Body of pancreas (tissue), 4 donors: ENCODE data around the gene PDE1A. TPM values are rescaled to one million over a fixed set of nuclear protein-coding genes. Genes with fewer than 3 reads are reported as not detected.

Source experiments
- ATAC-seq: fragments of 150-250 bp; one replicate; pipeline ENCODE4 v1.9.1; 2016
- DNase-seq, 4 donors: peaks; one replicate each; pipeline ENCODE4 v3.0.0-alpha.2; 2019
- H3K27ac ChIP-seq, 4 donors: fragments of 200-600 bp; sonication (generic); 1 replicate in 3 of 4; 2 replicates in 1 of 4; pipeline versions ENCODE4 v1.5.1 to v1.6.1; 2016 to 2019; ENCODE audit warnings: mild to moderate bottlenecking in 1 of 4, mixed read lengths in 1 of 4, moderate library complexity in 1 of 4
- H3K27me3 ChIP-seq, 2 donors: fragments of 200-600 bp; sonication (generic); one replicate each; pipeline ENCODE4 v1.6.0; 2016; ENCODE audit warnings: mild to moderate bottlenecking in 1 of 2
- H3K36me3 ChIP-seq, 2 donors: fragments of 200-600 bp; sonication (generic); replicated peaks in 1 of 2; 2 replicates each; pipeline ENCODE4 v1.5.1; 2016; ENCODE audit warnings: low read depth in 2 of 2; ENCODE audit not compliant: insufficient read depth in 1 of 2
- H3K4me1 ChIP-seq: fragments of 200-600 bp; sonication (generic); one replicate; pipeline ENCODE4 v1.6.0; 2016
- H3K4me3 ChIP-seq, 2 donors: fragments of 200-600 bp; sonication (generic); 1 replicate in 1 of 2; 2 replicates in 1 of 2; pipeline ENCODE4 v1.5.1; 2016 to 2019
- H3K9me3 ChIP-seq, 3 donors: fragments of 200-600 bp; sonication (generic); 1 replicate in 2 of 3; 2 replicates in 1 of 3; pipeline ENCODE4 v1.5.1; 2016
- CTCF ChIP-seq, 7 experiments: fragments of 450-650 bp in 4 of 7; fragments of 200-600 bp in 3 of 7; sonication (generic) in 3 of 7; IDR thresholded peaks; one replicate each; pipeline ENCODE4 v1.5.1; 2016 to 2019; ENCODE audit warnings: antibody characterized with exemption in 7 of 7
- POLR2A ChIP-seq, 3 donors: fragments of 450-650 bp; IDR thresholded peaks; one replicate each; pipeline ENCODE4 v1.6.1; 2016; ENCODE audit warnings: antibody characterized with exemption in 3 of 3, mild to moderate bottlenecking in 2 of 3
- WGBS, 2 donors: methylation state at CpG; one replicate each; pipeline ENCODE4 v1.1.5; 2017; 5-methylcytosine and 5-hydroxymethylcytosine counted together
- intact Hi-C: fragments of 100-400 bp; cut with DNase I; formaldehyde crosslinking; loops from one replicate; pipeline ENCODE4 v1.15.1; 2023
- total RNA-seq, 2 donors: library from RNA; depleted of rRNA; stranded (reverse); fragments of >200 nt; gene quantifications; one replicate each; pipeline ENCODE4 v1.1.0, GENCODE V29; 2016

PDE1A gene
- total RNA-seq, 2 donors from 2014 or later: 4.0 to 4.2 TPM

- Histone ChIP-seq H3K27me3 (no peaks in the 10 kb centered on the region), H3K27ac (no peak overlapping the region), H3K4me3 (no peak overlapping the region), H3K9me3 (no peaks in the 10 kb centered on the region), H3K4me1 (no peaks in the 10 kb centered on the region), H3K36me3 (no peaks in the 10 kb centered on the region)
- WGBS, 2 donors: 93 to 96% methylated on average over 2 of the region's 2 CpGs
- intact Hi-C loops: no loop called here
- TF ChIP-seq CTCF (IDR thresholded peaks at IDR 0.05) (no peak), POLR2A (IDR thresholded peaks at IDR 0.05) (no peak)
- no peak for DNase-seq
- no peak for ATAC-seq
These were observed 310.1 kb downstream of the PDE1A start for GRCh38 chr2:182116774-182117173.

DNA sequence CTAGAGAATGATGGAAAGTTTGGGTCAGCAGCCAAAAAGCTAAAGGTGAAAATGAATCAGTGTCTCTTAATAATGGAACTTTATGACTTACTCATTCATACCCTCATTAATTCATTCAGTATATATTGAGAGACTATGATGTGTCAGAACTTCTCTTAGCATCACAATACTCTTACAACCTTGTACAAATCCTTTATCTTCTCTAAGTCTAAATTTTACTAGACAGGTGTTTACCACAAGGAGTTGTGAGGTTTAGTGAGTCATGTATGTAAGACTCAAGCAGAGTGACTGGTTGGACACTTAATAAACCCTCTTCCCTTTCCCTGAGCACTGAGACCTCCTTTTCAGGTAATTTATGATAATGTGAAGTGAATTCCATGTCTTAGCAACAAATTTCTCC is 311.6 kb downstream of the PDE1A start:
- Histone ChIP-seq H3K4me3 (no peak overlapping the region), H3K27ac (no peak overlapping the region), H3K4me1 (no peaks in the 10 kb centered on the region), H3K27me3 (no peaks in the 10 kb centered on the region), H3K36me3 (no peaks in the 10 kb centered on the region), H3K9me3 (no peaks in the 10 kb centered on the region)
- intact Hi-C loops: no loop called here
- ATAC-seq (no peak), DNase-seq (no peak)
- TF ChIP-seq POLR2A (IDR thresholded peaks at IDR 0.05): no peak
- TF ChIP-seq CTCF (IDR thresholded peaks at IDR 0.05): no peak

DNA sequence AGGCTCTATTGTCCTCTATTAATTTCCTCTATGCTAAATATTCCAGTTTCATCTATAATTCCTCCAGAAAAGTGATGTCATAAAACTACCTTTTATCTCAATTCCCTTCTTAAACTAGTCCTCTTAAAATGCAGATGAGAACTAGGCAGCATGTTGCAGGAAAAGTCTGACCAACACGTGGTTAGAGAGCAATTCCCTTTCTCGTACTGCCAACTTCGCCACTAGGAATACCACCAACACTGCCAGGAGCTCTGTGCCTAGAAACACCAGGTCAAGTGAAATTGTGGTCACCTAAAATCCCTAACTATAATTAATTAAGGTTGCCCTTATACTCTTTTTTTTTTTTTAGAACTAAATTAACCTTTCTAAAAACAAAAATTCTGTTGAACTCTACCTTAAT is 313.5 kb downstream of the PDE1A start:
- DNase-seq: no peak
- ATAC-seq: no peak
- H3K27ac ChIP-seq: no peak overlapping the region
- no peaks in the 10 kb centered on the region for H3K36me3 ChIP-seq
- no peaks in the 10 kb centered on the region for H3K9me3 ChIP-seq
- H3K4me1 ChIP-seq: peaks cover 6% of the 10 kb centered on the region
- no peak overlapping the region for H3K4me3 ChIP-seq
- H3K27me3 ChIP-seq: no peaks in the 10 kb centered on the region
- TF ChIP-seq POLR2A (IDR thresholded peaks at IDR 0.05) (no peak), CTCF (IDR thresholded peaks at IDR 0.05) (no peak)
- WGBS, 2 donors: 76% methylated on average over 3 of the region's 3 CpGs
- intact Hi-C loops: no loop called here

- Histone ChIP-seq H3K36me3 (no peaks in the 10 kb centered on the region), H3K9me3 (no peaks in the 10 kb centered on the region), H3K4me3 (no peak overlapping the region), H3K4me1 (peaks cover 6% of the 10 kb centered on the region), H3K27ac (no peak overlapping the region), H3K27me3 (no peaks in the 10 kb centered on the region)
- intact Hi-C loops: no loop called here
- 36 to 50% methylated on average over 1 of the region's 1 CpG for WGBS, 2 donors
- no peak for TF ChIP-seq POLR2A (IDR thresholded peaks at IDR 0.05)
- TF ChIP-seq CTCF (IDR thresholded peaks at IDR 0.05): no peak
- DNase-seq (no peak), ATAC-seq (no peak)
These were observed 316.5 kb downstream of the PDE1A start for GRCh38 chr2:182110347-182110746.

DNA sequence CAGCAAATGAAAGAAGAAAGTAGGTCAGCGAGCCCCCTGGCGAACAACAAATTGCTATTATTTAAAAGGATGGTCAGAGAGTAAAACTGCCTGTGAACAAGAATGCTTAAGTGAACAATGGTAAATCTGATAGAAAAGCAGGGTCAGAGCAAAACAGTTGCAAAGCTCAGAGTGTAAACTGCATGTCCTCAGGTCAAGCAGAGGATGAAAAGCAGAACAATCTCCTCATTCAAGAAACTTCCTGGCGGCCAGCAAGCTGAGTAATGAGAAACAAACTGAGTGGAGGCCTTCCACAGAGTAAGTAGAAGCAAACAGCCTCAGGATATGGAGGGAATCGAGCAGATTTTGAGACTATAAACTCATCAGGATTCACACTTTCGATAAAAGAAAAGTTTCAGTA is 323.3 kb downstream of the PDE1A start:
- Histone ChIP-seq H3K27ac (no peak overlapping the region), H3K9me3 (no peaks in the 10 kb centered on the region), H3K4me1 (no peaks in the 10 kb centered on the region), H3K27me3 (no peaks in the 10 kb centered on the region), H3K36me3 (no peaks in the 10 kb centered on the region), H3K4me3 (no peak overlapping the region)
- ATAC-seq (no peak), DNase-seq (no peak)
- WGBS, 2 donors: 76 to 78% methylated on average over 5 of the region's 5 CpGs
- TF ChIP-seq CTCF (IDR thresholded peaks at IDR 0.05): no peak
- no peak for TF ChIP-seq POLR2A (IDR thresholded peaks at IDR 0.05)
- intact Hi-C loops: no loop called here
